GM12878 (cell line): ENCODE measurements around the gene SIPA1. TPM values are rescaled to one million over a fixed set of nuclear protein-coding genes. Genes with fewer than 3 reads are reported as not detected.

ENCODE experiments used
- ATAC-seq: fragments of 200-7000 bp; cut with Tn5 transposase; 3 replicates; pipeline ENCODE4 v1.9.1; 2020; ENCODE audit warnings: mild to moderate bottlenecking, moderate library complexity
- BruUV-seq: library from RNA; stranded (reverse); fragments of 400-500 nt; replicated peaks from 2 replicates; lab custom pipeline; 2021; lab: Mats Ljungman, UMichigan
- CTCF ChIA-PET: fragments of 300-600 bp; sonication (Branson Sonifier 250); formaldehyde crosslinking; extraction: SDS; loops from one replicate; lab custom pipeline; 2021; ENCODE audit warnings: inconsistent platforms; lab: Yijun Ruan, JAX
- POLR2A ChIA-PET: fragments of 350-600 bp; formaldehyde crosslinking; extraction: SDS; loops from one replicate; lab custom pipeline; 2021; ENCODE audit warnings: inconsistent platforms; lab: Charles Lee
- RAD21 ChIA-PET: fragments of 300-600 bp; sonication (Branson Sonifier 250); formaldehyde crosslinking; loops from one replicate; lab custom pipeline; 2023; ENCODE audit warnings: antibody characterized with exemption; ENCODE audit not compliant: unreplicated experiment; lab: Charles Lee
- SMC1A ChIA-PET: fragments of 300-600 bp; sonication (Branson Sonifier 250); formaldehyde crosslinking; loops from one replicate; lab custom pipeline; 2023; ENCODE audit not compliant: unreplicated experiment, uncharacterized antibody; lab: Charles Lee
- DNase-seq: peaks from one replicate; pipeline ENCODE4 v3.0.0-alpha.2; 2011; ENCODE audit warnings: low read depth, low spot score
- FAIRE-seq: peaks from 3 replicates; lab custom pipeline; 2011; peaks lifted over from hg19 to GRCh38; lab: Jason Lieb, UNC
- H2AFZ ChIP-seq: 2 replicates; pipeline ENCODE4 v1.6.0; 2011; ENCODE audit warnings: low read depth, low read length, control low read depth; ENCODE audit not compliant: control insufficient read depth
- H3K27ac ChIP-seq: 2 replicates; pipeline ENCODE4 v1.5.1; 2011; ENCODE audit warnings: control low read depth; ENCODE audit not compliant: control insufficient read depth, insufficient read depth
- H3K27me3 ChIP-seq, 2 experiments: replicated peaks in 1 of 2; 2 replicates each; pipeline versions ENCODE4 v1.6.0 to v1.6.1; 2011; ENCODE audit warnings: low read length in 1 of 2; ENCODE audit not compliant: control insufficient read depth in 2 of 2, insufficient read depth in 2 of 2
- H3K36me3 ChIP-seq, 2 experiments: 2 replicates each; pipeline ENCODE4 v1.5.1; 2011; ENCODE audit warnings: low read length in 1 of 2; ENCODE audit not compliant: control insufficient read depth in 2 of 2, insufficient read depth in 2 of 2
- H3K4me1 ChIP-seq: 2 replicates; pipeline ENCODE4 v1.6.1; 2011; ENCODE audit warnings: mild to moderate bottlenecking, low read length, moderate library complexity, mixed read lengths; ENCODE audit not compliant: control insufficient read depth, insufficient read depth
- H3K4me2 ChIP-seq: 2 replicates; pipeline ENCODE4 v1.6.0; 2011; ENCODE audit warnings: control low read depth; ENCODE audit not compliant: control insufficient read depth, insufficient read depth
- H3K4me3 ChIP-seq: fragments of 200-600 bp; sonication (generic); 2 replicates; pipeline ENCODE4 v1.5.1; 2016
- H3K79me2 ChIP-seq: 2 replicates; pipeline ENCODE4 v1.6.0; 2011; ENCODE audit warnings: low read length; ENCODE audit not compliant: control insufficient read depth, insufficient read depth
- H3K9ac ChIP-seq: 2 replicates; pipeline ENCODE4 v1.8.0; 2011; ENCODE audit warnings: low read length, control low read depth, mixed read lengths; ENCODE audit not compliant: control insufficient read depth, insufficient read depth
- H3K9me3 ChIP-seq: replicated peaks from 3 replicates; pipeline ENCODE4 v1.5.1; 2011; ENCODE audit warnings: mild to moderate bottlenecking, low read length; ENCODE audit not compliant: control insufficient read depth, insufficient read depth
- H4K20me1 ChIP-seq: 2 replicates; pipeline ENCODE4 v1.6.0; 2011; ENCODE audit not compliant: control insufficient read depth, insufficient read depth
- CEBPB ChIP-seq, 2 experiments: fragments of 150-350 bp in 1 of 2; IDR thresholded peaks; 2 replicates each; pipeline ENCODE4 v1.6.1; 2012 to 2014; ENCODE audit warnings: low read depth in 2 of 2, low read length in 2 of 2, borderline replicate concordance in 1 of 2, inconsistent platforms in 1 of 2
- GABPA ChIP-seq: IDR thresholded peaks from 2 replicates; pipeline ENCODE4 v1.6.1; 2014; ENCODE audit warnings: antibody characterized with exemption, low read depth, mild to moderate bottlenecking, inconsistent platforms
- HDAC6 ChIP-seq: fragments of 200-600 bp; sonication (generic); IDR thresholded peaks from one replicate; pipeline ENCODE4 v1.8.0; 2017; ENCODE audit warnings: antibody characterized with exemption; ENCODE audit not compliant: unreplicated experiment
- MEF2B ChIP-seq: fragments of 450-650 bp; IDR thresholded peaks from 2 replicates; pipeline ENCODE4 v1.6.1; 2018; ENCODE audit warnings: mild to moderate bottlenecking, moderate library complexity; ENCODE audit not compliant: partially characterized antibody, poor library complexity, severe bottlenecking
- MLLT1 ChIP-seq: fragments of 450-650 bp; IDR thresholded peaks from 2 replicates; pipeline ENCODE4 v1.6.1; 2016; ENCODE audit warnings: mild to moderate bottlenecking
- NRF1 ChIP-seq: conservative IDR thresholded peaks from 2 replicates; pipeline ENCODE4 v1.6.1; 2011; ENCODE audit warnings: mild to moderate bottlenecking, low read depth, low read length, improper control_type of control experiment
- PAX5 ChIP-seq: IDR thresholded peaks from 2 replicates; pipeline ENCODE4 v1.6.1; 2011; ENCODE audit warnings: low read depth, low read length, borderline replicate concordance
- PBX3 ChIP-seq: IDR thresholded peaks from 2 replicates; pipeline ENCODE4 v1.6.1; 2011; ENCODE audit warnings: mild to moderate bottlenecking, low read depth, low read length, moderate library complexity; ENCODE audit not compliant: insufficient replicate concordance
- POLR2A ChIP-seq: IDR thresholded peaks from 2 replicates; pipeline ENCODE4 v1.6.1; 2011; ENCODE audit warnings: low read depth, mild to moderate bottlenecking, low read length
- RBBP5 ChIP-seq: fragments of 200-600 bp; sonication (generic); conservative IDR thresholded peaks from 2 replicates; pipeline ENCODE4 v1.6.1; 2016
- SREBF2 ChIP-seq: IDR thresholded peaks from 2 replicates; pipeline ENCODE4 v1.6.1; 2012; ENCODE audit warnings: mild to moderate bottlenecking, low read length
- WGBS: methylation state at CpG from one replicate; pipeline ENCODE4 v1.1.6; 2016; ENCODE audit warnings: low lambda C conversion rate; ENCODE audit not compliant: insufficient replicate concordance, insufficient coverage; ENCODE audit errors: missing lambda C conversion rate; 5-methylcytosine and 5-hydroxymethylcytosine counted together
- in situ Hi-C: fragments of 300-500 bp; cut with MboI; formaldehyde crosslinking; loops from 9 replicates; pipeline ENCODE4 v1.14.3; 2018; ENCODE audit warnings: mixed read lengths
- intact Hi-C: fragments of 100-400 bp; cut with micrococcal nuclease; formaldehyde crosslinking; loops from one replicate; pipeline ENCODE4 v1.14.2; 2022; ENCODE audit not compliant: unreplicated experiment
- polyA plus RNA-seq, 11 experiments: library from polyadenylated mRNA; depleted of rRNA in 4 of 11; unstranded in 6 of 11; stranded (reverse) in 5 of 11; fragments of >200 nt; fragmentation: Nextera tagmentation in 4 of 11; fragmentation: Illumina TruSeq in 1 of 11; extraction: Ambion mirVana in 4 of 11; extraction: Trizol in 1 of 11; gene quantifications; 1 replicate in 1 of 11; 2 replicates in 10 of 11; pipeline versions ENCODE4 v1.2.1 to v1.2.3, GENCODE V29; 2011 to 2016; ENCODE audit warnings: inconsistent platforms in 2 of 11, missing spikeins in 2 of 11, low read depth in 1 of 11
- total RNA-seq, 4 experiments: library from RNA; depleted of rRNA in 3 of 4; stranded (reverse); fragments of >200 nt in 3 of 4; fragmentation: Illumina TruSeq in 1 of 4; extraction: Trizol in 1 of 4; gene quantifications; 2 replicates each; pipeline versions ENCODE4 v1.2.1 to v1.2.3, GENCODE V29; 2013 to 2021

The SIPA1 gene
- total and polyA plus RNA-seq, 10 of the 15 experiments (the other 5 are each of a cell fraction or from before 2014, with no cell fraction given), result 1.0 to 139 (median 33.4) TPM

- Histone ChIP-seq H3K9me3 (no peaks in the 10 kb centered on the region), H3K79me2 (peaks cover 17% of the 10 kb centered on the region), H3K9ac (no peak overlapping the region), H3K4me1 (peaks cover 10% of the 10 kb centered on the region), H2AFZ (no peak overlapping the region), H3K4me2 (no peak overlapping the region), H3K27me3 (no peaks in the 10 kb centered on the region), H3K4me3 (no peak overlapping the region), H3K27ac (no peak overlapping the region), H3K36me3 (peaks cover 19 to 31% of the 10 kb centered on the region in 2 experiments), H4K20me1 (no peaks in the 10 kb centered on the region)
- RAD21 ChIA-PET, result interaction anchor here (1.0 kb wide), 1 partner anchor 9 kb away, joined by 3 read pairs; no protein-coding TSS in a partner anchor
- SMC1A ChIA-PET, result no interaction called here
- no peak for DNase-seq
- intact Hi-C loops (no loop called here), in situ Hi-C loops (no loop called here)
- 96% methylated on average over 45 of the region's 46 CpGs for WGBS
- CTCF ChIA-PET, result interaction anchor here (0.7 kb wide), 1 partner anchor 18 kb away, joined by 3 read pairs; no protein-coding TSS in a partner anchor
- BruUV-seq, result no TSS peak
- TF ChIP-seq POLR2A, result 0 out of 2 replicates have a peak, but pooled peaks have one; percentile 9
- TF ChIP-seq CEBPB (IDR thresholded peaks at IDR 0.05; ENCODE audit: borderline replicate concordance in 1 of 2, low read depth in 2 of 2, low read length in 2 of 2), result no peak
- POLR2A ChIA-PET, result no interaction called here
- no peak for ATAC-seq
- FAIRE-seq, result no peak
These were observed 2.8 kb upstream of the SIPA1 start for GRCh38 chr11:65634905-65635731.

- Histone ChIP-seq H3K4me1 (peaks cover 22% of the 10 kb centered on the region), H2AFZ (no peak overlapping the region), H3K36me3 (peaks cover 12 to 24% of the 10 kb centered on the region in 2 experiments), H3K27ac (no peak overlapping the region), H3K9me3 (no peaks in the 10 kb centered on the region), H3K4me3 (no peak overlapping the region), H3K9ac (no peak overlapping the region), H3K79me2 (peaks cover 30% of the 10 kb centered on the region), H4K20me1 (no peaks in the 10 kb centered on the region), H3K27me3 (no peaks in the 10 kb centered on the region), H3K4me2 (no peak overlapping the region)
- FAIRE-seq (no peak), ATAC-seq (no peak), DNase-seq (no peak)
- in situ Hi-C loops, result no loop called here
- BruUV-seq, result no TSS peak
- WGBS, result 88% methylated on average over 28 of the region's 28 CpGs
- RAD21 ChIA-PET, result interaction anchor here (1.0 kb wide), 1 partner anchor 10 kb away, joined by 3 read pairs; no protein-coding TSS in a partner anchor
- SMC1A ChIA-PET, result no interaction called here
- intact Hi-C loops, result no loop called here
- POLR2A ChIA-PET, result no interaction called here
- CTCF ChIA-PET, result interaction anchor here (1.7 kb wide), 1 partner anchor 10 kb away, joined by 7 read pairs; no protein-coding TSS in a partner anchor
- TF ChIP-seq PBX3 (no peak), MLLT1 (no peak), GABPA (no peak), RBBP5 (no peak), NRF1 (no peak), PAX5 (no peak), MEF2B (no peak), SREBF2 (no peak), HDAC6 (no peak)
These were observed 1.5 kb upstream of the SIPA1 start for GRCh38 chr11:65636108-65637031.
